ENCODE measurements around the gene IL36G. TPM values are rescaled to one million over a fixed set of nuclear protein-coding genes. Genes with fewer than 3 reads are reported as not detected.

The IL36G gene
- total and polyA plus RNA-seq, 9 of the 15 experiments (the other 6 are each of a cell fraction or from before 2014, with no cell fraction given), result not detected

- no peak for TF ChIP-seq PATZ1 (CRISPR knock-in tag; IDR thresholded peaks at IDR 0.05; ENCODE audit: borderline replicate concordance)
- peak; percentile 68; the same call in 1 of the 2 replicates for TF ChIP-seq GATA2 (CRISPR knock-in tag; IDR thresholded peaks at IDR 0.05)
- TF ChIP-seq FUS (optimal IDR thresholded peaks at IDR 0.05; ENCODE audit: low read depth, low read length), result no peak
- TF ChIP-seq ZNF518B (CRISPR knock-in tag; IDR thresholded peaks at IDR 0.05), result no peak
- TF ChIP-seq RNF2 (IDR thresholded peaks at IDR 0.05), result no peak
- no peak for TF ChIP-seq NCOA6 (IDR thresholded peaks at IDR 0.05)
- no peak for TF ChIP-seq ZNF668 (CRISPR knock-in tag; IDR thresholded peaks at IDR 0.05)
- no peak for TF ChIP-seq ZNF77 (CRISPR knock-in tag; IDR thresholded peaks at IDR 0.05)
- TF ChIP-seq ZNF280B (CRISPR knock-in tag; IDR thresholded peaks at IDR 0.05), result no peak
- TF ChIP-seq MBD1 (CRISPR knock-in tag; IDR thresholded peaks at IDR 0.05), result no peak
- TF ChIP-seq BCOR (IDR thresholded peaks at IDR 0.05), result peak; percentile 38; the same call in 1 of the 2 replicates
- no peak for TF ChIP-seq RNF219 (CRISPR knock-in tag; IDR thresholded peaks at IDR 0.05)
- no peak for TF ChIP-seq KAT2B (IDR thresholded peaks at IDR 0.05; ENCODE audit: low read depth, low read length)
- no peak for TF ChIP-seq POLR2H (tag; IDR thresholded peaks at IDR 0.05; ENCODE audit: low read depth)
- no peak for TF ChIP-seq CSDE1 (IDR thresholded peaks at IDR 0.05)
- no peak for TF ChIP-seq ZNF212 (CRISPR knock-in tag; IDR thresholded peaks at IDR 0.05)
- TF ChIP-seq ZNF263 (CRISPR knock-in tag; IDR thresholded peaks at IDR 0.05; ENCODE audit: borderline replicate concordance), result no peak
These were observed 56.2 kb downstream of the IL36G start (continued) for GRCh38 chr2:113034016-113034415.

All from K562 (cell line).